Activated T-cell treated with anti-CD3 and anti-CD28 coated beads for 48 hours (primary cell): ENCODE measurements around the gene DYNC2H1.
"Not testable (repeated sequence)": the region's sequence is repeated elsewhere in the genome, so short reads cannot be mapped to it uniquely, and the experiment has no call there.

Experiments used
- DNase-seq: peaks from one replicate; pipeline ENCODE4 v3.0.0-alpha.2; 2020; ENCODE audit warnings: low read depth

DYNC2H1 gene

DNA sequence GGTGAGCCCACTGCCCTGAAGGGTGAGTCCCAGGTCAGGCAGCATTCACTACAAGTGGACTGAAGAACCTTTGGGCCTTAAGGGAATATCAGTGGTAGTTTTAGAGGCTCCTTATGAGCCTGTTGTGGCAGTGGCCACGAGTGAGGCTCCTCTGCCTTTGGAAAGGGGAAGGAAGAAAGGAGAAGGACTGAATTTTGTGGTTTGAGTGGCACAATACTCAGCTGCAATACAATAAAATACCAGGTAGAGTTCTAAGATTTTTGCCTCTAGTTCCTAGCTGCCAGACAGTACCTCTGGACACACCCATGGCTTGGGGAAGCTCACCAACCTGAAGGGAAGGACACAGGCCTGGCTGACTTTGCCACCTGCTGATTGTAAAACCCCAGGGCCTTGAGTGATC is 260.9 kb downstream of the DYNC2H1 start:
- DNase-seq, result no peak

DNA sequence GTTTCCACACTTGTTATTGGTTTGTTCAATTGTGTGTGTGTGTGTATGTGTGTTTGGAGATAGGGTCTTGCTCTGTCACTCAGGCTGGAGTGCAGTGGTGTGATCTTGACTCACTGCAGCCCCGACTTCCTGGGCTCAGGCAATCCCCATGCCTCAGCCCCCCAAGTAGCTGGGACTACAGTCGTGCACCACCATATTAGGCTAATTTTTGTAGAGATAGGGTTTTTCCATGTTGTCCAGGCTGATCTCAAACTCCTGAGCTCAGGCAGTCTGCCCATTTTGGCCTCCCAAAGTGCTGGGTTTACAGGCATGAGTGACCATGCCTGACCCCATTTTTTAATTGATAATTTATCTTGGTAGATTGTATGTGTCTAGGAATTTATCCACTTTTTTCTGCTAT is 263.7 kb downstream of the DYNC2H1 start:
- no peak for DNase-seq

DNA sequence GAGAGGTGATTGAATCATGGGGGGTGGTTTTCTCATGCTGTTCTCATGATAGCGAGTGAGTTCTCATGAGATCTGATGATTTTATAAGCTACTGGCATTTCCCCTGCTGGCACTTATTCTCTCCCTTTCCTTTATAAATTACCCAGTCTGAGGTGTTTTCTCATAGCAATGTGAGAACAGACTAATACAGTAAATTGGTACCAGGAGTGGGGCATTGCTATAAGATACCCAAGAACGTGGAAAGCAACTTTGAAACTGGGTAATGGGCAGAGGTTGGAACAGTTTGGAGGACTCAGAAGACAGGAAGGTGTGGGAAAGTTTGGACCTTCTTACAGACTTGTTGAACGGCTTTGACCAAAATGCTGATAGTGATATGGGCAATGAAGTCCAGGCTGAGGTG is 265.0 kb downstream of the DYNC2H1 start:
- not testable (repeated sequence) for DNase-seq

DNA sequence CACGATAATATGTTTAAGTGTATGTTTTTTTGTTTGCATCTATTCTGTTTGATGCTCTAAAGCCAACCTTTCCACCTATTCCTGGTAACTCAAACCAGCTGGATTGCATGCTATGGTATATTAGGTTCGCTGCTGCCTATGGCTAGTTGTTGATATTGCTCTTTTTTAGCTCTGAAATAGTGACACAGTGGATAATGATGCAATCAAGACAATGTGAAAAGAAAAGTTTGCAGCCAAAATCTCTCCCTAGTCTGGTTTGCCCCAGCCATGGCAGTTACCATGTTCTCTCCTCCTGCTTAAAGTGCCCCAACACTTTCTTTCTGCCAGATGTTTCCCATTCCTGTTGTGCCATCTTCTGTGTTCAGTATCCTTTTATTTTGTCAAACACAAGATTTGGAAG is 269.7 kb downstream of the DYNC2H1 start:
- DNase-seq, result no peak

DNA sequence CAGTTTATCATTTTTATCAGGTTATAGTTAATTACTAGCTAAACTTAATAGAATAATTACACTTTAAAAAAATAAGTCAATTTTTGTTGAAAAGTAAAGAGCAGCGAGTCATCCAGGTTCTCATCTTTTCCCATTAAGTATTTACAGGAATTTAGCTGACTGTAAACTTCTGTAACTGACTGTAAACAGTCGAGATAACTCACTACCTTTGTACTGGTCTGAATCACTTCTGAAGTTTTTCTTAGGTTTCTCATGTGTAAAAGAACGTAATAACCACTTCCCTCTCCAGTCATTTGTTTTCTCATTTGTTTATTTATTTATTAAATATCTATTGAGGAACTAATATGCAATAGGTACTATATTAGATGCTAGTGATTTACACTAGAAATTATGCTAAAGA is 270.8 kb downstream of the DYNC2H1 start:
- no peak for DNase-seq

DNA sequence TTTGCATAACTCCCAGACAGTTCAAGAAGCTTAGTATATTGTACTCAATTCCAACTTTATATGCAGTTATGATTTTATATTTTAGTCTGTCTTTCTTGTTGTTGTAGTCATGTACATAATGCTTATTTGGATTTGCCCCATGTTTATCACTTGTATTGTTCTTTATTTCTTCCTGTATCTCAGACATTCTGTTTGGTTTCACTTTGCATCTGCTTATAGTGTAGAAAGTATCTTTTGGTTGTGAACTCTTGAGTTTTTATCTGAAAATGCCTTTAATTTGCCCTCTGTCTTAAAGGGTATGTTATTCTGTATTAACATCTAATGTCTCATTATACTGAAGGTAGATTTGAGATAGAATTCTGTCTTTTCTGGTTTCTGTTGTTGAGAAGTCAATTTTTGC is 275.4 kb downstream of the DYNC2H1 start:
- DNase-seq, result no peak

DNA sequence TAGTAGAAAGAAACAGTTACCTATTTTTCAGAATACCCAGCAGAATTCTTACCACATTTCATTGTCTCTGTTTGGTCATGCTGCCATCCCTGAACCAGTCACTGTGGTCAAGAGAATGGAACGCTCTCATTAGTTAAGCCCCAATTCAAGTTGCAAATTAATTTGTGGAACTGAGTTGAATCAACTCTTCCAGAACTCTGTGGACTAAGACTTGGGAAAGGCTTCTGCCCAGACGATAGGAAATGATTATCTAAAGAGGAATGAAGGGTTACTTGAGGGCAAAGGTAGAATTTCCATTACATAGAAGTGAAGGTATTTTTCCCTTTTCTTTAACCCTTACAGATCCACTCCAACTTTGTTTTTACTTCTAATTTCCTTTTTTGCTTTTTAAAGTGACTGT is 286.4 kb downstream of the DYNC2H1 start:
- no peak for DNase-seq

DNA sequence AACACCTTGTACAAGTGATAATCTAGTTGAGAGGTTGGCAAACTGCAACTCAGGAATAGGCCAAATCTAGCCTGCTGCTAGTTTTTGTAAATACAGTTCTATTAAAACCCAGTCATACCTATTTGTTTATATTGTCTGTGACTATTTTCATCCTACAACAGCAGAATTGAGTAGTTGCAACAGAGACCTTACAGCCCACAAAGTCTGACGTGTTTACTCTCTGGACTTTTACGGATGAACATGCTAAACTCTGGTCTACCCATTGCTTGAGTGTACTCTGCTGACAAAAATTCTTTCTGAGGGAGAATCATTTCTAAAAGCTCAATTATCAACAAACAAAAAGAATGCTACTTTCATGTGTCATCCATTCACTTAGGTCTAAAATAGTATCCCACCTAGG is 287.0 kb downstream of the DYNC2H1 start:
- no peak for DNase-seq

DNA sequence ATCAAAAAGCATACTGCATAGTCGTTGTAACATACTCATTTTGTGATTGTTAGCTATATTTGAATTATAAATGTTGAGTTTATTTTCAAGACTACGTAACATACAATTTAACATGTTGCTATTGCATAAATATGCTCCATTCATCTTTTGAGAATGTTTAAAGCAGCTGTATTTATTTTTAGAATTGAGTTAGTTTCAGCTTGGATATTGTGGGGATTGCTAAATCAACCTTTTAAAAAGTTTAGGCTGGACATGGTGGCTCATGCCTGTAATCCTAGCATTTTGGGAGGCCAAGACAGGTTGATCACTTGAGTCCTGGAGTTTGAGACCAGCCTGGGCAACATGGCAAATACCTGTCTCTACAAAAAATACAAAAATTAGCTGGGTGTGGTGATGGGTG is 288.1 kb downstream of the DYNC2H1 start:
- no peak for DNase-seq

DNA sequence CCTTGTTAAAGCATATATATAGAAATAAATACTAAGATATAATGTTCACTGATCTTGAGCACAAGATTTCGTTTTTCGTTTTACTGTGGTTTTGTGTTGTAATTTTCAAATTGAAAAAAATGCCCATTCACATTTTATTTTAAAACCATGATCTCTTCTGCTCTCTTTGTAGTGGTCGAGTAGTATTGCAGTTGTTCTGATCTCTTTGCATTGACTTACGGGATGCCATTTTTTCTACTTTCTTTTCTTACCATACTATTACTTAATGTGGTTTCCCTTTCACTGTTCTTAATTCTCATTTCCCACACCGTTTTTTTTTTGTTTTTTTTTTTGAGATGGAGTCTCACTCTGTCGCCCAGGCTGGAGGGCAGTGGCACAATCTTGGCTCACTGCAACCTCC is 289.6 kb downstream of the DYNC2H1 start:
- DNase-seq, result no peak

DNA sequence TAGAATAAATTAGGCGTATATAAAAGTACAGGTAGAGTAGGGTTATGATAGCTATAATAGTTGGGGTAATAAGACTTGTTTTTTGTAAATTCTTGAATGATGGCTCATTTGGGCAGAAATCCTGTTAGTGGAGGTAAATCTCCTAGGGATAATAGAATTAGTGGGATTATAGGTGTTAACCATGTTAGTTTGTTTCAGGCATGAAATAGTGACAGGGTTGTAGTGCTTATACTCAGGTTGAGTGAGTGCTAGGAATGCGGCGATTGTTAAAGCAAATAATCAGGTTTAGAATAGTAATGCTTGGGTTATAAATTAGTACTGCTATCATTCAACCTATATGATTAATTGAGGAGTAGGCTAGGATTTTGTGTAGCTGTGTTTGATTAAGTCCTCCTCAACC is 297.1 kb downstream of the DYNC2H1 start:
- no peak for DNase-seq

DNA sequence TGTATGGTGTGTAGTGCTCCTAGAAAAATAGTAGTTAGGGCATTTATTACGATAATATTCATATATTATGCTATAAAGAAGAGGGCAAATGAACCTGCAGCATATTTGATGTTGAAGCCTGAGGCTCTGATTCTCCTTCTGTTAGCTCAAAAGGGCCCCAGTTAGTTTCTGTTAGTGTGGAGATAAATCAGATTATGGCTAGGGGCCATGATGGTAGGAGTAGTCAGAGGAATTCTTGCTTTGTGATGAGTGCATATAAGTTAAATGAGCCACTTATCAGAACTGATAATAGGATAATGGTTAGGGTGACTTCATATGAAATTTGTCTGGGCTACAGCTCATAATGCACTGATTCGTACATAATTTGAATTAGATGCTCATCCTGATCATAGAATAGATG is 298.4 kb downstream of the DYNC2H1 start:
- DNase-seq, result no peak

DNA sequence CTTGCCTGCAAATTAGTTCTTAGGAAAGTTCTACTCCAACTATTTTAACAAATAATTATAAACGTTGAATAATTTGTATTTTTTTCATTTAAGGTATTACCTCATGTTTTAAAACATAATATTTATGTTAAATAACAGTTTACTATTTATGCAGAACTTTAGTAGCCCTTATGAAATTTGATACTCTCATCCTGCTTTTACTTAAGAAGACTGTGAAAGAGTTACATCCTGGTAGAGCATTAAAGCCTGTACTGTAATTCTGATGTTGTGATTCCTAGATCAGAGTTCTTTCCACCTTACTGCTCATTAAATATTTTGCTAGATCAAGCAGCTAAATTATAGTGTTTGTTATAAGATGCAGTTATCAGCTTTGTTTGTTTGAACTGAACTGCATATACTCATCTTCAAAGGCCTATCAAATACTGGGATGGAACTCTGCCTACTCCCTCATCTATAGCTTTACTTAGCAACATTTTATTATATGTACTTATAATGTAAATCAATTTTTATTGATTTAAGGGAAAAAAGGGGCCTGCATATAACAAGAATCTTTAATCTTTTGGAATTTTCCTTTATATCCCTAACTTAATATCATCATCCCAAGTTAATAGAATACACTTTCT is 304.2 kb downstream of the DYNC2H1 start:
- no peak for DNase-seq

DNA sequence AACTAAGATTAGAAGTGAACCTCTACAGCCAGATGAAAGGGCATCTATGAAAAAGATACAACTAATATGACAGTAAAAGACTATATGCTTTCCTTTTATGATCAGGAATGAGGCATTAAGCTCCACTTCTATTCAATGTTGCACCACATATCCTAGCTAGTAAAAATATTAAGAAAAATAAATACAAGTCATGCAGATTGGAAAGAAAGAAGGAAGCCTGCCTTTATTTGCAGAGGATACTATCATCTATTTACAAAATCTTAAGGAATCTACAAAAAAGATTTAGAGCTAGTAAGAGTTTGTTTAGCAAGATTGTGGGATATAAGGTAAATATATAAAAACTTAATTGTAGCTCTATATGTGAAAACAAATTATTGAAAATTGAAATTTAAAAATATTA is 308.8 kb downstream of the DYNC2H1 start:
- DNase-seq, result no peak

DNA sequence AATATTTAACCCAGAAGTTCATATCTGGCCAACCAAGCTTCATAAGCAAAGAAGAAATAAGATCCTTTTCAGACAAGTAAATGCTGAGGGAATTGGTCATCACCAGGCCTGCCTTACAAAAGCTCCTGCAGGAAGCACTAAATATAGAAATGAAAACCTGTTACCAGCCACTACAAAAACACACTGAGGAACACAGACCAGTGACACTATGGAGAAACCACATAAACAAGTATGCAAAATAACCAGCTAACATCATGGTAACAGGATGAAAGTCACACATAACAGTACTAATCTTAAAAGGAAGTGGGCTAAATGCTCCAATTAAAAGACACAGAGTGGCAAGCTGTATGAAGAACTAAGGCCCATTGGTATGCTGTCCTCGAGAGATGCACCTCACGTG is 311.4 kb downstream of the DYNC2H1 start:
- no peak for DNase-seq

DNA sequence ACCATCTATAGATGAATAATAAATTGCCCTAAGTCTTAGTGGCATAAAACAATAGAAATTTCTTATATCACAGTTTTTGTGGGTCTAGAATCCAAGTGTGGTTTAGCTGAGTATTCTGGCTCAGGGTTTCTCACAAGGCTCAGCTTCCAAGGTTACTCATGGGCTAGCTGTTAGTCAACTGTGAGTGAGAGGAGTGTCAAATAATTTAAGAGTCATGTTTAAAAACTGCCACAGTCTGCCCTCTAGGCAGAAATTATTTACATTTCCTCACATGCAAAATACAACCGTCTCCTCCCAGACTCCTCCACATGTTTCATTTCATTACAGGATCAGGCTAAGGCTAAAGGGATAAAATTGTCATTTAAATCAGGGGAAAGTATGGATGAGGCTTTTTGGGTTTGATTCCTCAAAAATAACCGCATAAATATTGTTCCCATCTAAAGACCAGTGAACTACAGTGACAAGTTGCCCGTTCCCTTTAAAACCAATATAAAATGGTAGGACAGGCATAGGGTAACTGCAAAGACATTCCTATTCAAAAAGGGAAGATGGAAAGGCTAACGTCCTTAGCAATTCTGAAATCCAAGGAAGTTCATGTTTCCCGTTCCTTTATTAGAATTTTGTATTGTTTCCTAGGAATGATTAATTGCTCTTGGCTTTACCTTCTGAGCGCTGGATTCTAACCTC is 324.3 kb downstream of the DYNC2H1 start:
- no peak for DNase-seq

DNA sequence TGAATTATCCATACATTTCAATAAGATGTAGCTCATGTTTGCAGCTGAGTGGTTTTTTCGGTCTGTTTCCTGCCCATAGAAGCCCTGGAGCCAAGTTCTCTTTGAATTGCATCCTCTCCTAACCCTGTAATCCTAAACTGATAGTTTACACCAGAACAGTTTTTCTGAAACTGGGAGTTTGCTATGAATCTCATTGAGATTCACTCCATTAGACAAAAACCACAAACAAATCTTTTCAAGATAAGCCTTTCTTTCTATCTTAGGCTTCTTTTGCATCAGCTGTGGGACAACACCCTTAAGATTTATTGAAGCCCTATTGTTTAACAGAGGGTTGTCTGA is 324.8 kb downstream of the DYNC2H1 start:
- no peak for DNase-seq

DNA sequence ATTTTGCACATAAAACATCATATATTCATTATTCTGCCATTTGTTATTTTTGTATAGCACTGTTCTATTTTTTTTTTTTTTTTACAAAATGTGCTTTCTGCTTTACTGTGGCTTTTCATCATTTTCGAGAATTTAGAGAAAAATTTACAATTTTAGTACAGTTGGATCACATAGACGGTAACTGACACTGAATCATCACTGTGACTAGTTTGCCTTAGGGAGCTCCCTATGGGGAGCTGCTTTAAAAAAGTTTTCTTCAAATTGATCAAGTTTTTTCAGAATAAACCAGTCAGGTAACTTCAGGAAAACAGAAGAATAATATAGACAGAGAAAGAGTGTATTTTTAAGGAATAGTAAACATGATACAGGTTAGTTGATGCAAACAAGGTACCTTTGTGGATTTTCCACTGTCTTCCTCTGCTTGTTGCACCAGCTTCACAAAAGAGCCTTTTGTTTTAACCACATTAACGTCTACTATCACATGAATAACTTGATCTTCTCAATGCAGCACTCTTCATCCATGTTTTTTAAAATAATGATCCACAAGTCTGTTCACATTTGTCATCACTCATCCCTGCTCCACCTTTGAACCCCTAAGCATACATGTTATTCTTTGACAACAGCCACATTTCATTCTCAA is 327.0 kb downstream of the DYNC2H1 start:
- no peak for DNase-seq

DNA sequence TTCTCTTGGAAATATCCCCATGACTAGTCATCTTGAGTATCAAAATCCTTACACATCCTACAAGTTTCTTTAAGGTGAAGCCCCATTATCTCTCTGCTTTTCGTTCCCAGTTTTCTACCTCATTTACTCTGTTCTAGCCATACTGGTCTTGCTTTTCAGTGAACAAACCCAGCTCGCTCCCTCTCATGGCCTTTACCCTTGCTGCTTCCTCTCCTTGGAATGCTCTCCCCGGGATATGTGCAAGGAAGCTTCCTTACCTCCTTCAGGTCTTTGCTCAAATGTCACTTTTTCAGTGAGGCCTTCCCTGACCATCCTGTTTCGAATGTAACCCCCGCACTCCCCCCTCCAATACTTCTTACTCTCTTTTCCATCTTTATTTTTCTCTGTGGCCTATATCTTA is 331.8 kb downstream of the DYNC2H1 start:
- no peak for DNase-seq

DNA sequence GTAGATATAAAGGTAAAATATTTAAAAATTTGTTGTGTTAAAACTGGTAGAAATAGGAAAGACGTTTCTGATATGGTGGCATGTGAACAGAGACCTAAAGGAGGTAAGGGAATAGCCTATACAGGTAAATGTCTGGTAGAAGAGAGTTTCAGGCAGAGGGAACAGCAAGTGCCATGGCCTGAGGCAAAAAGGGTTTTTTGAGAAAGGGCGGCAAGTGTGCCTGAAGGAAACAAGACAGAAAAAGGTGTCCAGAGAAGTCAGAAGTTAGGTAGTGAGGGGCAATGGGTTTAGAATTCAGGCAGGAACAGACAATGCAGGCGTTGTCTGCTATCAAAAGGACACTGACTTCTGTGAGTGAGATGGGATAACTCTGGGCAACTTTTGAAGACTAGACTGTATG is 339.7 kb downstream of the DYNC2H1 start:
- no peak for DNase-seq

DNA sequence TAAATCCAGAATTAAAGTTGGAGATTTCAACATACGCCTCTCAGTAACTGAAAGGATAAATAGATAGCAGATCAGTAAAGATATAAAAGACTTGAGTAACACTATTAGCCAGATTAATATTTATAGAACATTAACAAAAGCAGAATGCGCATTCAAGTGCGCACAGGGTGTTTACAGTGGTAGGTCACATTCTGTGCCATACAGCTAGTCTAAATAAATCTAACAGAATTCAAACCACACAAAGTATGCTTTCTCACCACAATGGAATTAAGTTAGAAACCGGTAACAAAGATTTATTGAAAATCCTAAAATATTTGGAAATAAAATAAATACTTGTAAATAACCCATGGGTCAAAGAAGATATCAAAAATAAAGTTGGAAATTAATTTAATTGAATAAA is 341.0 kb downstream of the DYNC2H1 start:
- no peak for DNase-seq

DNA sequence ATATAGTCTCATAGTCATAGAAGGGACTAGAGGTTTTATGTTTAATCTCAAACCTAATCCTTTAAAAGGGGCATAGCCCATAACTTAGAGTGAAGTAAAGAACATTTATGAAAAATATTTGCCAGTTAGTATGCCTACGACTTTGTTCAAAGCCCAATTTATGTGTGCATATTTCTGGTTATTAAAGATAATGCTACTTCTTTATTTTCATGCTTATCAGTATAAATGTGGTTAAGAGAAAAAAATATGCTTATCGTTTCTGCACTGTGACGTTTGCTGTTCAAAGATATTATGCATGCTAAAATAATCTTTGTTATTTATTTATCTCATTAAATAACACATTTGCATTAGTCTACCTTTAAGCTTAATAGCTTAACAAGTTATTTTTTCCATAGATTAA is 343.9 kb downstream of the DYNC2H1 start:
- no peak for DNase-seq

DNA sequence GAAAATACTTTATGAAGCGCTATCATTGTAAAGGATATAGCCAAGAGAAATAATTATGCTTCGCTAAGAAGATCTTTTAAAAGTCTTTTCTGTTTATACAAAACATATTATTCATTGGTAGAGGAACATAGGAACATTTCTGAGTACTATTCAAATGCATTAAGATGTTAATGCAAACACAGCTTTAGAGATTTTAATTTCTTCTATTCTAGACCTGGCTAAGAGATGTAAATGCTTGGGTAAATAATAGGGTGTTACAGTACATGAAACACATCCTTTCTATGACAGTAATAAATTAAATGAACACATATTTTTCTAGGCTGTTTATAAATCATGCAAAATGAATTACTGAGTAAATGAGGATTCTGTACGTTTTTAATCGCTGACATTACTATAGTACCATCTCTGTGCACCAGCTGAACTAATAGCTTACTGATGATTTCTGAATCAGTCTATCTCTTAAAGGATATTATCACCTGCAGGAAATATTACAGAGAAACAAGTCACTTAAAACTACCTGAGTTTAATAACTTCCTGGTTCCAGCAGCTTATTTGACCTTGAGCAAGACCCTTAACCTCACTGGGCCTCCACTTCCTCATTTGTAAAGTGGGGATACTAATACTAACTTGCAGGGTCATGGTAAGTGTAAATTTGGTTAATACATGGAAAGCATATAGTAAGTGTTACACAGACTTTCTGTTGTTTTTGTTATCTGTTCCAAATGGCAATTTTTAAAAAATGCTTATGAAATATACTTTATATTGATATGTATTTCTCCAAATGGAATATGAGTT is 344.9 kb downstream of the DYNC2H1 start:
- DNase-seq, result no peak
